GM18520 (cell line): ENCODE data around the gene HNRNPH3.
"Not testable (repeated sequence)": the region's sequence is repeated elsewhere in the genome, so short reads cannot be mapped to it uniquely, and the experiment has no call there.

Source experiments
- ATAC-seq: cut with Tn5 transposase; IDR thresholded peaks from one replicate; pipeline ENCODE4 v1.9.1; 2021; ENCODE audit not compliant: unreplicated experiment

HNRNPH3 gene, protein sequence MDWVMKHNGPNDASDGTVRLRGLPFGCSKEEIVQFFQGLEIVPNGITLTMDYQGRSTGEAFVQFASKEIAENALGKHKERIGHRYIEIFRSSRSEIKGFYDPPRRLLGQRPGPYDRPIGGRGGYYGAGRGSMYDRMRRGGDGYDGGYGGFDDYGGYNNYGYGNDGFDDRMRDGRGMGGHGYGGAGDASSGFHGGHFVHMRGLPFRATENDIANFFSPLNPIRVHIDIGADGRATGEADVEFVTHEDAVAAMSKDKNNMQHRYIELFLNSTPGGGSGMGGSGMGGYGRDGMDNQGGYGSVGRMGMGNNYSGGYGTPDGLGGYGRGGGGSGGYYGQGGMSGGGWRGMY

DNA sequence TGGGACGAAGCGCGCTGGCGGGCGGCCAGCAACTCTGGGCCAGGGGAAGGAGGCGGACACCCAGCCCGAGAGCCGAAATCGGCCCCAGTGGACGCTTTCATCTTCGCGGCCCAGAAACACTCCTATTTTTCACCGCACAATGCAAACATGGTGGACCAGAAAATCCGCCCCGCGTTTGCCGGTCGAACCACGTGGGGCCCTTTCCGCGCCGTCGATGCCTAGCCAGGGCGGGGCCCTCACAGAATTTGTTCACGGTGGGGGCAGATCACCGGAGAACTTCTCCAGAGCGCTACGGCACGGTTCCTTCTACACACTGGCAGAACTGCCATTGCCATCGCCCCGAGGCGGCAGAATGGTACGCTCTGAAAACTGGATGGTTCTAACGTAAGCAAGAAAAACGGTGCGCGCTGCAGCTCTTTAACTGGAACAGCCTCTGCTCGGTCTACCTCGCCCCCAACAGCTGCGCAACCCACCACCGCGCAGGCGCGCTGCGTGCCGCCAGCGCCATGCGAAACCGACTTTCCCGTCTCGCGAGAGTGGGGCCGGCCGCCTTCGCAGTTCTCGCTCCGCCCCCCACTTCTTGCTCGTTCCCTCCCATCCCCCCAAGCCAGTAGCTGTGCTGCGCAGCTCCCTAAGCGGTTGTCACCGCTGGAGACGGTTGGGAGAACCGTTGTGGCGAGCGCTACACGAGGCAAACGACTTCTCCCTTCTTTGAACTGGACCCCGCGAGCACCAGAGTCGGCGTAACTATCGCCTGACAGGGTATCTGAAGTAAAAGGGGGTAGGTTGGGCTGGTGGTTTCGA is at the start of gene HNRNPH3:
Gene HNRNPH3 (plus strand): TSS at position 610 of the 804 bp plus-strand sequence. CDS start 5,158 bp downstream, outside the sequence.
- peak; percentile 78 for ATAC-seq

- no peak for ATAC-seq
These were observed 47.5 kb upstream of the HNRNPH3 start for GRCh38 chr10:68284062-68285001.

DNA sequence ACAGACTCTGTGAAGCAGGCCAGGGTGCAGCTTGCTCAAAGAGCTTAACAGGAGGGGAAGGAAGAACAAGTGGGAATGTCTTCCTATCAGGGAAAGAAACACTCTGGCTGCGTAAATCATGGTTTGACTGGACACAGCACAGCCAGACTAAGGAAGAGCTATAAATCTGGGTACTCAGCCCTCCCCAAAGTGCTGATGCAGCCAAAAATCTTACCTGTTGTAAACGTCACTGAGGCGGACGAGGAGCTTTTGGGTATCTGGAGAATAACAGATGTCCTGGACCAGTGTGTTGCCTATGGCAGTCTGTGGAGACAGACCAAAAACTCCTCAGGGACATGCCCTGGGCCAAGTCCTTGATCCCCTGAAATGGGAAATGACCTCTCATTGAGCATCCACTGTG is 43.1 kb upstream of the HNRNPH3 start:
- no peak for ATAC-seq

DNA sequence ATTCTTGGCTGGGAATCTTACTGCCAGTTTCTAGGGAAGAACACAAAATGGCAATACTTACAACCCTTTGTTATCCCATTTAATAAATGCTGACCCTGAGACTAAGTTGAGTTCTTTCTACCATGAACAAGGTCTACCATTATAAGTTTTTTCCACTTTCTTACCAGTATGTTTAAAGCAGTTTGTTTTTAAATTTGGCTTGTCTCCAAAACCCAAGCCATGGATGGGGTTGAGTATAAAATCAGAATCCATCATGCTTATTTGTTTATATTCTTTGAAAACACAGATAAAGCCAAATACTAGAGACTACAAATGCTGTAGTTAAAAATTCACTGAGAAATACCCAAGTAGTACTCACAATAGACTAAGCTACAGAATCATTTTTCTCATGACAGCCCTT is 41.1 kb upstream of the HNRNPH3 start:
- ATAC-seq, result no peak

GRCh38 chr10:68296843-68297663 is 34.8 kb upstream of the HNRNPH3 start:
- no peak for ATAC-seq

GRCh38 chr10:68301301-68301700 is 30.6 kb upstream of the HNRNPH3 start:
- no peak for ATAC-seq

DNA sequence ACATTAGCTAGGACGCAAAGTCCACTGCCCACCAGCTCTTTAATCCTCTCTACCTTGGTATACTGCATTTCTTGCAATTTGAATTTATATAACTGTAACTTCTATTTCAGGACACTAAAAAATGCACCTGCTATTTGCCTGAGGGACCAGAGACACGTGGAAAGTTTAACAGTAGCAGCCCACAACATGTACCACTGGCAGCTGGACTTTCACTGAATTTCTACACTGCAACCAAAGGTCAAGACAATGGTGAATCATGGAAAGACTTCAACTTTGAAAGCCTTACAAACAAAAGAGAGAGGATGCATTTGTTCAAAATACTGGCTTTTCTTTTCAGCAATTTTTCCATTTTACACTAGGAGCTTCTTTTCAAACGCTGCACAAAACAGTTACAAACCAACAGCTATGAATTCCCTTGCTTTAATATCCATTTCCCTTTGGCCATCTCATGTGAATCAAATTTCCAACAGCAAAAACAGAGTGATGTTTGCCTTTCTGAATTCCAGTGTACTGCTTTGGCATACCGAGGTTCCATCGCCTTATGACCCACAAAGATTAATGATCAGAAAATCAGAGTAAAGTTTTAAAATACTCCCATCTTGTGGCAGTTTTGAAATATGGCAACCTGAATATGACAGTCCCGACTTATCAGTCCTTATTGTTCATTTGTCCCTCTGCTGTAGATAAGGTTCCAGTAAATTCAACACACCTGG is 29.9 kb upstream of the HNRNPH3 start:
- ATAC-seq, result no peak

DNA sequence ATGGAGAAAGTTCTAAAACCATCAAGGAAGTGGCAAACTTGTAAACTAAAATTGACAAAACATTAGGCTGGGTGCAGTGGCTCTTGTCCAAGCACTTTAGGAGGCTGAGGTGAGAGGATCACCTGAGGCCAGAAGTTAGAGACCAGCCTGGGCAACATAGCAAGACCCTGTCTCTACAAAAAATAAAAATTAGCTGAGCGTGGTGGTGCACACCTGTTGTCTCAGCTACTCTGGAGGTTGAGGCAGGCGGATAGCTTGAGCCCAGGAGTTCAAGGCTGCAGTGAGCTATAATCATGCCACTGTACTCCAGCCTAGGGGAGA is 29.4 kb upstream of the HNRNPH3 start:
- no peak for ATAC-seq

- ATAC-seq, result no peak
These were observed 29.0 kb upstream of the HNRNPH3 start for GRCh38 chr10:68302871-68303270.

- ATAC-seq, result no peak
These were observed 27.9 kb upstream of the HNRNPH3 start for GRCh38 chr10:68303849-68304412.

- no peak for ATAC-seq
These were observed 26.0 kb upstream of the HNRNPH3 start for GRCh38 chr10:68305854-68306253.

DNA sequence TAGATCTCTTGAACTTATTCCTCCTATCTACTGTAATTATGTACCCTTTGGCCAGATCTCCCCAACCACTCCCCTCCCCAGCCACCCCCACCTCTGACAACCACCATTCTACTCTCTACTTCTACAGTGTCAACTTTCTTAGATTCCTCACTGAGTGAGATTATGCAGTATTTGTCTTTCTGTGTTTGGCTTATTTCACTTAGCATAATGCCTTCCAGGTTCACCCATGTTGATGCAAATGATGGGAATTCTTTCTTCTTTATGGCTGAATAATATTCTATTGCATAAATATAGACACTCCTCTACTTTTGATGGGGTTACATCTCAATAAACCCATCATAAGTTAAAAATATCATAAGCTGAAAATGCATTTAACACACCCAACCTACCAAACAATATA is 21.3 kb upstream of the HNRNPH3 start:
- no peak for ATAC-seq

DNA sequence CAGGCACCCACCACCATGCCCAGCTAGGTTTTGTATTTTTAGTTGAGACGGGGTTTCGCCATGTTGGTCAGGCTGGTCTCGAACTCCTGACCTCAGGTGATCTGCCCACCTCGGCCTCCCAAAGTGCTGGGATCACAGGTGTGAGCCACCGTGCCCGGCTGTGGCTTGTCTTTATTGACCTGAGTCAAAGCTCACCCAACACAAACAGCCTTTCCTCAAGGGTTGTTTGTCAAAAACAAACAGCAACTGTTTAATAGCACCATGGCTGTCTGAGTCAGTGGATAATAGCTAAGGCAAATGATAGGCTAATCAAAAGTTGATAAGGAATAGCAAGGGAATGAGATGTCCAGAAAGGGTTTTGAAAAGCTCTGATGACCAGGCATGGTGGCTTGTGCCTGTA is 16.9 kb upstream of the HNRNPH3 start:
- not testable (repeated sequence) for ATAC-seq

GRCh38 chr10:68315582-68315981 is 16.3 kb upstream of the HNRNPH3 start:
- ATAC-seq, result no peak

- no peak for ATAC-seq
These were observed 13.4 kb upstream of the HNRNPH3 start for GRCh38 chr10:68318331-68319059.

DNA sequence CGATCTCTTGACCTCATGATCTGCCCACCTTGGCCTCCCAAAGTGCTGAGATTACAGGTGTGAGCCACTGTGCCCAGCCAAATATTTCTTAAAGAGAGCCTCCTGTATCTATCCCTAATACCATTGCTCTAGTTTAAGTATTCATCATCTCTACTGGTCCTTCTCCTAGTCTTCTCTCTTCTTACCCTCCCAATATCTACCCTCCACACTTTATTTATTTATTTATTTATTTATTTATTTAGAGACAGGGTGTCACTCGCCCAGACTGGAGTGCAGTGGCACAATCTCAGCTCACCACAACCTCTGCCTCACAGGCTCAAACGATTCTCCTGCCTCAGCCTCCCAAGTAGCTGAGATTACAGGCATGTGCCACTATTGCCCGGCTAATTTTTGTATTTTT is 7.5 kb upstream of the HNRNPH3 start:
- not testable (repeated sequence) for ATAC-seq

DNA sequence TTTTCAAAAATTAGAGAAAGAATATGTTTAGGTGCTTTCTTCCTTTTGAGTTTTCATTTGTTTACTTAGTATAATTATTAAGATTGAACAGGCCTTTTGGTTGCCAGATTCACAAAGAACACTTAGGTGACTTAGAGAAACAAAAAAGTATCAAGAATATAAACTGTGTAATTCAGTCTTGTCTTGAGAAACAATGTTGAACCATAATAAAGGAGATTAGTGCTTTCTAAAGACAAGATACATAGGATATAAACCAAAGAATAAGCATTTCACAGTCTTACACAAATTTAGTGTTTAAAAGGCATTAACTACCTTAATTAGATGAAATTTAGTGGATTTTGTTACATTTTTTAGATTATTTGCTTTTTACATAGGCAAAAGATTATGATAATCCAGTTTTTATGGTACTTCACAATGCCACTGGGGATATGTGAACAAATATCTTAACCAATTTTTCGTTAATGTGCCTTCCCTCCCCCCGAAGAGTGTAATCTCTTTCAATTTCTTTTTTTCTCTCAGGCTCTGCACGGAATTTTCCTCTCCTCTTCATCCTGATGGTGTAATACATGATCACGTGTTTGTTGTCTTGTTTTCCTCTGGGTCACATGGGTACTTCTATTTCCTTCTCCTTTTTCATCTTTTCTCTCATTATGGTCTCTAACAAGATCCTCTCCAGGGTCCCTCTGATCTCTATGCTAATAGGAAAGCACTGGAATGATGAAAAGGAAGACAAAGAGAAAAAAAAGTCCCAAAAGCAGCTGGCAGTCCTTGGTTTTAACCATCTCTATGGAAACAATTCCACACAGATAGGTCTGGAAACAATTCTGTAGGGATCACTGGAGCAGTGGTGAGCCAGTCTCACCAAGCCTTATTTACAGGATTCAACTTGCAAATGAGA is 3.7 kb upstream of the HNRNPH3 start:
- no peak for ATAC-seq

- no peak for ATAC-seq
These were observed 2.4 kb upstream of the HNRNPH3 start for GRCh38 chr10:68329506-68329861.
